ENCODE results near the gene UCMA.

UCMA gene

DNA sequence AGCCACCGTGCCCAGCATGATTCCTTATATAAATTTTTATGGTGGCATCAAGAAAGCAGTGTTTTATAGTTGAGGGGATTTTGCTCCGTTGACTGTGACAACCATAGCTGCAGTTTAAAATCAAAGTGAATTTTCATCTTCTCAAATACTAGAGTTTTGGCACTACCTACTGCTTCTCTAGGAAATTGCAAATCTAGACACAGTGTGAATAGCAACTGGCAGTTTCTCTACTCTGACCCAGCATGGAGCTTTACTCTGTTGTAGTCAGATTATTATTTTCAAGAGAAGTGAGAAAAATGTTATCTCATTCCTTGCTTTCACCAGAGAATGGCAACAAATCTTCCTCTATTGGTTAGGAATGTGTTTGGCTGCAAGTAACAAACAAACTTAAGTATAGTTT is 49.9 kb downstream of the UCMA start:
- H3K9me3 Mint-ChIP-seq: peaks cover 14% of the 10 kb centered on the region
- TF ChIP-seq, protein P1, sequence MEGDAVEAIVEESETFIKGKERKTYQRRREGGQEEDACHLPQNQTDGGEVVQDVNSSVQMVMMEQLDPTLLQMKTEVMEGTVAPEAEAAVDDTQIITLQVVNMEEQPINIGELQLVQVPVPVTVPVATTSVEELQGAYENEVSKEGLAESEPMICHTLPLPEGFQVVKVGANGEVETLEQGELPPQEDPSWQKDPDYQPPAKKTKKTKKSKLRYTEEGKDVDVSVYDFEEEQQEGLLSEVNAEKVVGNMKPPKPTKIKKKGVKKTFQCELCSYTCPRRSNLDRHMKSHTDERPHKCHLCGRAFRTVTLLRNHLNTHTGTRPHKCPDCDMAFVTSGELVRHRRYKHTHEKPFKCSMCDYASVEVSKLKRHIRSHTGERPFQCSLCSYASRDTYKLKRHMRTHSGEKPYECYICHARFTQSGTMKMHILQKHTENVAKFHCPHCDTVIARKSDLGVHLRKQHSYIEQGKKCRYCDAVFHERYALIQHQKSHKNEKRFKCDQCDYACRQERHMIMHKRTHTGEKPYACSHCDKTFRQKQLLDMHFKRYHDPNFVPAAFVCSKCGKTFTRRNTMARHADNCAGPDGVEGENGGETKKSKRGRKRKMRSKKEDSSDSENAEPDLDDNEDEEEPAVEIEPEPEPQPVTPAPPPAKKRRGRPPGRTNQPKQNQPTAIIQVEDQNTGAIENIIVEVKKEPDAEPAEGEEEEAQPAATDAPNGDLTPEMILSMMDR (IDR thresholded peaks at IDR 0.05): no peak
- no peak for DNase-seq
- H3K27me3 Mint-ChIP-seq (ENCODE audit: low read depth, poor library complexity): no peaks in the 10 kb centered on the region
- H3K36me3 Mint-ChIP-seq (ENCODE audit: low read depth): peaks cover 76% of the 10 kb centered on the region
- no peak overlapping the region for H3K27ac Mint-ChIP-seq
- no peaks in the 10 kb centered on the region for H3K4me1 Mint-ChIP-seq
- no peak overlapping the region for H3K4me3 Mint-ChIP-seq

DNA sequence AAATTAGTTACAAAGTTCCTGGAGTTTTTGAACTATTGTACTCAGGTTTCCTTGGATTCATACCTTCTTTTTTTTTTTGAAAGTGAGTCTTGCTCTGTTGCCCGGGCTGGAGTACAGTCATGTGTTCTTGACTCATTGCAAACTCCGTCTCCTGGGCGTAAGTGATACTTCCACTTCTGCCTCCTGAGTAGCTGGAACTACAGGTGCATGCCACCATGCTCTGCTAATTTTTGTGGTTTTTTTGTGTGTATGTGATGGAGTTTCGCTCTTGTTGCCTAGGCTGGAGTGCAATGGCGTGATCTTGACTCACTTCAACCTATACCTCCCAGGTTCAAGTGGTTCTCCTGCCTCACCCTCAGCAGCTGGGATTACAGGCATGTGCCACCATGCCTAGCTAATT is 50.5 kb downstream of the UCMA start:
- Mint-ChIP-seq H3K27me3 (ENCODE audit: low read depth, poor library complexity) (no peaks in the 10 kb centered on the region), H3K36me3 (ENCODE audit: low read depth) (peaks cover 77% of the 10 kb centered on the region), H3K4me1 (no peaks in the 10 kb centered on the region), H3K27ac (no peak overlapping the region), H3K4me3 (no peak overlapping the region), H3K9me3 (peaks cover 14% of the 10 kb centered on the region)
- TF ChIP-seq, protein P1 (IDR thresholded peaks at IDR 0.05): no peak
- DNase-seq: no peak

DNA sequence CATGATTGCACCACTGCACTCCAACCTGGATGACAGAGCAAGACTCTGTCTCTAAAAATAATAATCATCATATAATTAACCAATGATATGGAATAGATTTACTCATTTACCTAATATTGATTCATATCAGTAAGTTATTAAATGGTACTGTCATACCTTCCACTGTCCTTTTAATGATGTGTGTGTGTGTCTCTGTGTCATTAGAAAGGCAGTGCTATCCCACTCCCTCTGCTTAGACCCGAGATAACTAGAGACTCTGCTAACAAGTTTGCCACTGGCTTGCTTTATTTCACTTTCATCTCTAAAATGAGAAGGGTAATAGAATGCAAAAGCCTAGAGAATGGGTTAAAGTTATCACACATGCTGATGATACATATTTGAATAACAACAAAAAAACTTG is 51.8 kb downstream of the UCMA start:
- Mint-ChIP-seq H3K27me3 (ENCODE audit: low read depth, poor library complexity) (no peaks in the 10 kb centered on the region), H3K27ac (no peak overlapping the region), H3K9me3 (peaks cover 14% of the 10 kb centered on the region), H3K36me3 (ENCODE audit: low read depth) (peaks cover 79% of the 10 kb centered on the region), H3K4me1 (no peaks in the 10 kb centered on the region), H3K4me3 (no peak overlapping the region)
- TF ChIP-seq, protein P1 (IDR thresholded peaks at IDR 0.05): no peak
- DNase-seq: no peak

DNA sequence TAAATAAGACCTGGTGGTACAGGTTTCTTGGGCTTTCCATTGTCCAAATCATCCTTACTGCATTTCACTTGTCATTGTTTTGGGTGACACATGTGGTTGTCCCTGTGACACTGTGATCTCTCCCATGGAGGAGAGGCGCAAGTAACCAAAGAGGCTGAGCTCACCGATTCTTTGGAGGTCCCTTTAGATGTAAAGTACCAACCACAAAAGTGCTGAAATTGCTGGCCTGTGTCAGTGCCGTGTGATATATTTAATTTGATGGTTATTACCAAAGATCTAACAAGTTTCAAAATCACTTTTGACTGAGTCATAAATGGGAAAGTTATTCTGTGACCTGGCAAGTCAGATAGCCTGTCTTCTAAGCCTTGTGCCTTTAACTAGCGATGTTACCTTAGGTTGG is 53.4 kb downstream of the UCMA start:
- H3K4me1 Mint-ChIP-seq: no peaks in the 10 kb centered on the region
- no peak overlapping the region for H3K4me3 Mint-ChIP-seq
- H3K27ac Mint-ChIP-seq: no peak overlapping the region
- no peaks in the 10 kb centered on the region for H3K9me3 Mint-ChIP-seq
- no peak for DNase-seq
- TF ChIP-seq, protein P1 (IDR thresholded peaks at IDR 0.05): no peak
- H3K27me3 Mint-ChIP-seq (ENCODE audit: low read depth, poor library complexity): no peaks in the 10 kb centered on the region
- H3K36me3 Mint-ChIP-seq (ENCODE audit: low read depth): peaks cover 76% of the 10 kb centered on the region

DNA sequence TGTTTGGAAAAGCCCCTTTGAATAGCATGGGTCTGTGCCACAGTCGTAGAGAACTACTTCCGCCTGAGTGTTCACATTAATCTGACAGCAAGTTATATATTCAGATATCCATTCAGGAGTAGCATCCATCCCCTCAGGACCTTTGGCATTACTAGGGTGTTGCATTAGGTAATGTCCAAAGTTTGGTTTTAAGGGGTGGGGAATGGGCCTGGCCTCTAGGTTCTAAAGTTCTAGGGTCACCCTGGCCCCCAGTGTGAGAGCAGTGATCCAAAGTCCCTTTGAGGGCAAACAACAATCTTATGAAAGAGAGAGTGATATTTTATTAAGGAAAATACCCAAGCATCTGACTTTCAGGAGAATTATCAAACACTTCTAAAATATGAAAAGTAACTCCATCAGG is 60.6 kb downstream of the UCMA start:
- TF ChIP-seq, protein P1 (IDR thresholded peaks at IDR 0.05): no peak
- Mint-ChIP-seq H3K36me3 (ENCODE audit: low read depth) (peaks cover 63% of the 10 kb centered on the region), H3K4me1 (no peaks in the 10 kb centered on the region), H3K27me3 (ENCODE audit: low read depth, poor library complexity) (no peaks in the 10 kb centered on the region), H3K4me3 (no peak overlapping the region), H3K9me3 (no peaks in the 10 kb centered on the region), H3K27ac (no peak overlapping the region)
- no peak for DNase-seq
